ENCODE results near the gene UGT1A1.
"Not testable (repeated sequence)": the region's sequence is repeated elsewhere in the genome, so short reads cannot be mapped to it uniquely, and the experiment has no call there.

Gene UGT1A1

GRCh38 chr2:233746475-233747282 lies 13.4 kb upstream of the UGT1A1 start:
- CTCF ChIA-PET: interaction anchor here (1.3 kb wide), 1 partner anchor 35 kb away, joined by 3 read pairs; no protein-coding TSS in a partner anchor
- DNase-seq (ENCODE audit: extremely low spot score): no peak
- no peak for TF ChIP-seq CTCF (IDR thresholded peaks at IDR 0.05; ENCODE audit: control extremely low read depth, extremely low read depth, low read depth, missing control alignments)
- POLR2A ChIA-PET: no interaction called here

GRCh38 chr2:233747283-233747544 lies 12.9 kb upstream of the UGT1A1 start:
- CTCF ChIA-PET: no interaction called here
- no peak for DNase-seq (ENCODE audit: extremely low spot score)
- TF ChIP-seq CTCF (IDR thresholded peaks at IDR 0.05; ENCODE audit: control extremely low read depth, extremely low read depth, low read depth, missing control alignments): no peak
- POLR2A ChIA-PET: no interaction called here

DNA sequence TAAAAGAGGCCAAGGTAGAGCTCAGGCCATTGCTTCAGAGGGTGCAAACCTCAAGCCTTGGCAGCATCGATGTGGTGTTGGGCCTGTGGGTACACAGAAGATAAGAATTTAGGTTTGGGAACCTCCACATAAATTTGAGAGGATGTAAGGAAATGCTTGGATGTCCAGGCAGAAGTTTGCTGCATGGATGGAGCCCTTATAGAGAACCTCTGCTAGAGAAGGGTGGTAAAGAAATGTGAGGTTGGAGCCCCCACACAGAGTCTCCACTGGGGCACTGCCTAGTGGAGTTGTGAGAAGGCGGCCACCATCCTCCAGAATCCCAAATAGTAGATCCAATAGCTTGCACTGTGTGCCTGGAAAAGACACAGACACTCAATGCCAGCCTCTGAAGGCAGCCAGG lies 9.4 kb upstream of the UGT1A1 start:
- CTCF ChIA-PET, POLR2A ChIA-PET: not testable (repeated sequence)

GRCh38 chr2:233751212-233752009 lies 8.7 kb upstream of the UGT1A1 start:
- CTCF ChIA-PET; POLR2A ChIA-PET; DNase-seq (ENCODE audit: extremely low spot score): not testable (repeated sequence)

More for the DNA sequence above, 9.4 kb upstream of the UGT1A1 start:
- not testable (repeated sequence) for DNase-seq (ENCODE audit: extremely low spot score)

- DNase-seq (ENCODE audit: extremely low spot score): no peak
- TF ChIP-seq CTCF (IDR thresholded peaks at IDR 0.05; ENCODE audit: control extremely low read depth, extremely low read depth, low read depth, missing control alignments): no peak
- CTCF ChIA-PET: no interaction called here
- POLR2A ChIA-PET: no interaction called here
Measured at GRCh38 chr2:233754872-233755611, 5.0 kb upstream of the UGT1A1 start.

DNA sequence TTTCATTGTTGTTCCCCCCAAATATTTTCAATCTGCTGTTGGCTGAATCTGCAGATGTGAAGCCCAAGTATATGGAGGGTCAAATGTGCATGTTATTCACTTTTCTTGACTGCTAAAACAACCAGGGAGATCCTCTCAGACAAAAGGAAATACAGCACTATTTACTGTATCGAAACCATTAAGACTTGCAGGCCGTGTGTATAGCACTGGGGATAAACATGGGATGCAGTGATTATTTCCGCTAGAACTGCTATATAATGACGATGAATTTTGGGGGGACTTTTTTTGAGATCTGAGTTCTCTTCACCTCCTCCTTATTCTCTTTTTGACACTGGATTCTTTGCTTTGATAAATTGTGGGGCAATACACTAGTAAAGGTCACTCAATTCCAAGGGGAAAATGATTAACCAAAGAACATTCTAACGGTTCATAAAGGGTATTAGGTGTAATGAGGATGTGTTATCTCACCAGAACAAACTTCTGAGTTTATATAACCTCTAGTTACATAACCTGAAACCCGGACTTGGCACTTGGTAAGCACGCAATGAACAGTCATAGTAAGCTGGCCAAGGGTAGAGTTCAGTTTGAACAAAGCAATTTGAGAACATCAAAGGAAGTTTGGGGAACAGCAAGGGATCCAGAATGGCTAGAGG lies 3.5 kb upstream of the UGT1A1 start:
- TF ChIP-seq CTCF (IDR thresholded peaks at IDR 0.05; ENCODE audit: control extremely low read depth, extremely low read depth, low read depth, missing control alignments): no peak
- no peak for DNase-seq (ENCODE audit: extremely low spot score)
- ChIA-PET POLR2A (no interaction called here), CTCF (no interaction called here)

DNA sequence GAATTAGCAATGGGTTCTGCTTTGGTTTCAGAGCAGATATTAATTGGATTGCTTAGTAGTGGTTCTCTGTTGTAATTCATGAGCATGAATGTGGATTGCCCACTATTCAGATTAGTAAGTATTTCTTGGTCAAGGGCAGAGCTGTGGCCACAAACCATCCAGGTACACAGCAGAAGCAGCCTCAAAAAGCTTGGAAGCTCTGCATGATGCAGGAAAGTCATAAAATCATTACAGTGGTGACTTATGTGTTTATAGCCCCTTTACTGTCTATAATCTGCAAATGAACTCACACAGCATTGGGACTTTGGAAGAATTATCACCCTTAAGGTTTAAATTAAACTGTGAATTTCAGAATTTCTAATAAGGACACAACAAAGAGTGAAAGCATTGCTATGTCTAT lies 1.9 kb upstream of the UGT1A1 start:
- TF ChIP-seq CTCF (IDR thresholded peaks at IDR 0.05; ENCODE audit: control extremely low read depth, extremely low read depth, low read depth, missing control alignments): no peak
- ChIA-PET CTCF (no interaction called here), POLR2A (no interaction called here)
- no peak for DNase-seq (ENCODE audit: extremely low spot score)
